Measurements from ENCODE around the gene CCDC97.

DNA sequence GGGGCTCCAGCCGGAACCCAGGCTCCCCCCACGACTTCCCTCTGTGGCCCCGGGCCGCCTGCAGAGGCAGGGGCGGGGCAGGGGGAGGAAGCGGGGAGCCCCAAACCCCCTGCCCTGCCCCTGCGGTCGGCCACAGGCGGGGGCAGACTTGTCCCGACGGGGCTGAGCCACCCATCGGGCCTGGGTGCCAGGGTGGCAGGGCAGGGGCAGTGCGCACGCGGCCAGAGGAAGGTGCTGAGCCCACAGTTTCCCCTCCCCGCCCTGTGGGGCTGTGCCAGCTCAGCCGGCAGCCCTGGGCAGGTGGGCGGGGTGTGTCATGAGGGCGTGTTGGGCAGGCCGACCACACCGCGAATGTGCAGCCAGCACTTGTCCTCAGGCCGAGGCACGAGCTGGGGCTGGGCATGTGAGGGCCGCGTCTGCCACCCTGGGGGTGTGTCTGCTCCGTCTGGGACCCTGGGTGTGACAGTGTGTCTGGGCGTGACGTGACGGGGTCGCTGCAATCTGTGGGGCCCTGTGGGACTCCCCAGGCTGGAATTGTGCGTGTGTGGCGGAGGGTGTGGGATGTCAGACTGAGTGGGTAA lies 17.7 kb downstream of the CCDC97 start:
- TF ChIP-seq, protein P1, sequence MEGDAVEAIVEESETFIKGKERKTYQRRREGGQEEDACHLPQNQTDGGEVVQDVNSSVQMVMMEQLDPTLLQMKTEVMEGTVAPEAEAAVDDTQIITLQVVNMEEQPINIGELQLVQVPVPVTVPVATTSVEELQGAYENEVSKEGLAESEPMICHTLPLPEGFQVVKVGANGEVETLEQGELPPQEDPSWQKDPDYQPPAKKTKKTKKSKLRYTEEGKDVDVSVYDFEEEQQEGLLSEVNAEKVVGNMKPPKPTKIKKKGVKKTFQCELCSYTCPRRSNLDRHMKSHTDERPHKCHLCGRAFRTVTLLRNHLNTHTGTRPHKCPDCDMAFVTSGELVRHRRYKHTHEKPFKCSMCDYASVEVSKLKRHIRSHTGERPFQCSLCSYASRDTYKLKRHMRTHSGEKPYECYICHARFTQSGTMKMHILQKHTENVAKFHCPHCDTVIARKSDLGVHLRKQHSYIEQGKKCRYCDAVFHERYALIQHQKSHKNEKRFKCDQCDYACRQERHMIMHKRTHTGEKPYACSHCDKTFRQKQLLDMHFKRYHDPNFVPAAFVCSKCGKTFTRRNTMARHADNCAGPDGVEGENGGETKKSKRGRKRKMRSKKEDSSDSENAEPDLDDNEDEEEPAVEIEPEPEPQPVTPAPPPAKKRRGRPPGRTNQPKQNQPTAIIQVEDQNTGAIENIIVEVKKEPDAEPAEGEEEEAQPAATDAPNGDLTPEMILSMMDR (IDR thresholded peaks at IDR 0.05) = no peak
- no peak for TF ChIP-seq POLR2A (IDR thresholded peaks at IDR 0.05)

Data from lower leg skin (tissue), 3 donors.